OCI-LY1 (cell line): Measurements from ENCODE around the gene MAP2K7.

ENCODE experiments used
- H2AFZ ChIP-seq: fragments of 200-600 bp; sonication (generic), shearing (Covaris generic); 2 replicates; pipeline ENCODE4 v1.6.0; 2014; ENCODE audit warnings: antibody characterized with exemption, mild to moderate bottlenecking, low read length
- H3F3A ChIP-seq: fragments of 200-600 bp; sonication (generic), shearing (Covaris generic); 2 replicates; pipeline ENCODE4 v1.6.0; 2014; ENCODE audit warnings: mild to moderate bottlenecking, antibody characterized with exemption, low read length, moderate library complexity; ENCODE audit not compliant: insufficient read depth
- H3K27ac ChIP-seq: fragments of 200-600 bp; sonication (generic); 2 replicates; pipeline ENCODE4 v1.5.1; 2014; ENCODE audit warnings: low read length, mixed run types, mild to moderate bottlenecking, low read depth; ENCODE audit not compliant: poor library complexity, severe bottlenecking
- H3K27me3 ChIP-seq: fragments of 200-600 bp; sonication (generic); 2 replicates; pipeline ENCODE4 v1.6.0; 2014; ENCODE audit warnings: antibody characterized with exemption, mild to moderate bottlenecking, low read length, moderate library complexity; ENCODE audit not compliant: insufficient read depth
- H3K36me3 ChIP-seq: fragments of 200-600 bp; sonication (generic); 2 replicates; pipeline ENCODE4 v1.6.1; 2014; ENCODE audit warnings: mild to moderate bottlenecking, antibody characterized with exemption, low read length, moderate library complexity, mixed read lengths; ENCODE audit not compliant: insufficient read depth
- H3K4me1 ChIP-seq: fragments of 200-600 bp; sonication (generic); 2 replicates; pipeline ENCODE4 v1.5.1; 2014; ENCODE audit warnings: mild to moderate bottlenecking, low read length, moderate library complexity; ENCODE audit not compliant: insufficient read depth, severe bottlenecking
- H3K4me2 ChIP-seq: fragments of 200-600 bp; sonication (generic), shearing (Covaris generic); 2 replicates; pipeline ENCODE4 v1.6.1; 2014; ENCODE audit warnings: low read length
- H3K4me3 ChIP-seq: fragments of 200-600 bp; sonication (generic); 2 replicates; pipeline ENCODE4 v1.5.1; 2014; ENCODE audit warnings: low read length, low read depth, mild to moderate bottlenecking, mixed read lengths; ENCODE audit not compliant: poor library complexity, severe bottlenecking
- H3K79me2 ChIP-seq: fragments of 200-600 bp; shearing (Covaris generic); 2 replicates; pipeline ENCODE4 v1.6.1; 2016; ENCODE audit warnings: mixed run types, low read length, mixed read lengths; ENCODE audit not compliant: insufficient read depth
- H3K9ac ChIP-seq: fragments of 200-600 bp; sonication (generic), shearing (Covaris generic); 2 replicates; pipeline ENCODE4 v1.6.1; 2014; ENCODE audit warnings: mild to moderate bottlenecking, low read length, mixed read lengths
- H3K9me2 ChIP-seq: fragments of 200-600 bp; sonication (generic), shearing (Covaris generic); 2 replicates; pipeline ENCODE4 v1.6.1; 2014; ENCODE audit warnings: low read depth, mild to moderate bottlenecking, low read length, mixed read lengths
- H3K9me3 ChIP-seq: fragments of 200-600 bp; shearing (Covaris generic); 2 replicates; pipeline ENCODE4 v1.6.1; 2014; ENCODE audit warnings: low read length, mixed read lengths
- H4K20me1 ChIP-seq: fragments of 200-600 bp; sonication (generic), shearing (Covaris generic); 2 replicates; pipeline ENCODE4 v1.6.0; 2016; ENCODE audit warnings: mild to moderate bottlenecking, low read length; ENCODE audit not compliant: insufficient read depth
- EZH2 ChIP-seq: fragments of 200-600 bp; sonication (generic), shearing (Covaris generic); IDR thresholded peaks from 2 replicates; pipeline ENCODE4 v1.8.0; 2017; ENCODE audit warnings: borderline replicate concordance, mixed run types, mild to moderate bottlenecking, antibody characterized with exemption, low read length, moderate library complexity, mixed read lengths
- TF ChIP-seq, protein P1 (sequence below): fragments of 200-600 bp; sonication (generic), shearing (Covaris generic); IDR thresholded peaks from 2 replicates; pipeline ENCODE4 v1.5.1; 2017; ENCODE audit warnings: mild to moderate bottlenecking, antibody characterized with exemption, low read length, moderate library complexity, mixed read lengths

Gene MAP2K7

DNA sequence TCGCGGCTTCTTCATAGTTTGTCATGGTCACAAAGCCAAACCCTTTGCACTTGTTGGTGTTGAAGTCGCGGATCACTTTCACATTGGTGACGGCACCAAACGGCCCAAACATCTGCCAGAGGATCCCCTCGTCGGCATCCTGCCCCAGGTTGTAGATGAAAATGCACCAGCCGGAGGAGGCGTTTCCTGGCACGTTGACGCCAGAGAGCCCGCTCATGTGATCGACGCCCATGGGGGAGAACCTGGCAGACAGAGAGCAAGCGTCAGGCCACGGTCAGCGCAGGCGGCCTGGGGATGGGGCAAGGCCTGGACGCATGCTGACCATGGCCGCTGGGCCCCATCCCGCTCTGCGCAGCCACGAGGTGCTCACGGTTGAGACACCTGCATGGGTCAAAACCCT lies 59.9 kb downstream of the MAP2K7 start:
- Histone ChIP-seq H3K4me2 (no peak overlapping the region), H3K9me3 (no peaks in the 10 kb centered on the region), H3K9me2 (no peaks in the 10 kb centered on the region), H3K4me3 (no peak overlapping the region), H3K36me3 (peaks cover 97% of the 10 kb centered on the region), H3K79me2 (no peaks in the 10 kb centered on the region), H3K27ac (no peak overlapping the region), H3K27me3 (no peaks in the 10 kb centered on the region), H4K20me1 (no peaks in the 10 kb centered on the region), H3K9ac (no peak overlapping the region), H3F3A (no peaks in the 10 kb centered on the region), H3K4me1 (no peaks in the 10 kb centered on the region), H2AFZ (no peak overlapping the region)
- no peak for TF ChIP-seq EZH2
- TF ChIP-seq, protein P1, sequence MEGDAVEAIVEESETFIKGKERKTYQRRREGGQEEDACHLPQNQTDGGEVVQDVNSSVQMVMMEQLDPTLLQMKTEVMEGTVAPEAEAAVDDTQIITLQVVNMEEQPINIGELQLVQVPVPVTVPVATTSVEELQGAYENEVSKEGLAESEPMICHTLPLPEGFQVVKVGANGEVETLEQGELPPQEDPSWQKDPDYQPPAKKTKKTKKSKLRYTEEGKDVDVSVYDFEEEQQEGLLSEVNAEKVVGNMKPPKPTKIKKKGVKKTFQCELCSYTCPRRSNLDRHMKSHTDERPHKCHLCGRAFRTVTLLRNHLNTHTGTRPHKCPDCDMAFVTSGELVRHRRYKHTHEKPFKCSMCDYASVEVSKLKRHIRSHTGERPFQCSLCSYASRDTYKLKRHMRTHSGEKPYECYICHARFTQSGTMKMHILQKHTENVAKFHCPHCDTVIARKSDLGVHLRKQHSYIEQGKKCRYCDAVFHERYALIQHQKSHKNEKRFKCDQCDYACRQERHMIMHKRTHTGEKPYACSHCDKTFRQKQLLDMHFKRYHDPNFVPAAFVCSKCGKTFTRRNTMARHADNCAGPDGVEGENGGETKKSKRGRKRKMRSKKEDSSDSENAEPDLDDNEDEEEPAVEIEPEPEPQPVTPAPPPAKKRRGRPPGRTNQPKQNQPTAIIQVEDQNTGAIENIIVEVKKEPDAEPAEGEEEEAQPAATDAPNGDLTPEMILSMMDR: no peak
